K562 (cell line): ENCODE results near the gene ZNF438. TPM values are rescaled to one million over a fixed set of nuclear protein-coding genes. Genes with fewer than 3 reads are reported as not detected.

Source experiments
- ATAC-seq: fragments of 200-7000 bp; cut with Tn5 transposase; 3 replicates; pipeline ENCODE4 v1.9.1; 2020; ENCODE audit warnings: moderate library complexity
- BruUV-seq: library from RNA; stranded (reverse); fragments of 400-500 nt; replicated peaks from 2 replicates; lab custom pipeline; 2021; lab: Mats Ljungman, UMichigan
- CTCF ChIA-PET: fragments of 300-600 bp; formaldehyde crosslinking; extraction: SDS; loops from one replicate; lab custom pipeline; 2021; ENCODE audit warnings: low intra/inter-chr PET ratio; lab: Yijun Ruan, JAX
- POLR2A ChIA-PET: fragments of 300-600, 350-650 bp; sonication (Branson Sonifier 250); formaldehyde crosslinking; extraction: SDS; loops from one replicate; lab custom pipeline; 2021; ENCODE audit warnings: antibody characterized with exemption, inconsistent platforms; lab: Yijun Ruan, JAX
- DNase-seq, 4 experiments: peaks; one replicate each; pipeline versions ENCODE4 v3.0.0 to v3.0.0-alpha.2; 2011 to 2018; ENCODE audit warnings: low spot score in 3 of 4, mixed read lengths in 3 of 4; ENCODE audit errors: extremely low read depth in 1 of 4
- FAIRE-seq: peaks from 2 replicates; lab custom pipeline; 2011; peaks lifted over from hg19 to GRCh38; lab: Jason Lieb, UNC
- H2AFZ ChIP-seq: 2 replicates; pipeline ENCODE4 v1.6.0; 2011; ENCODE audit warnings: low read depth, low read length, control low read depth, inconsistent platforms
- H3K27ac ChIP-seq: fragments of 200-600 bp; 3 replicates; pipeline ENCODE4 v1.8.0; 2011; ENCODE audit warnings: low read depth, mild to moderate bottlenecking, control low read depth, inconsistent platforms, low read length, moderate library complexity, mixed read lengths; ENCODE audit errors: extremely low read depth
- H3K27me3 ChIP-seq, 2 experiments: fragments of 300-600 bp in 1 of 2; 2 replicates in 1 of 2; 3 replicates in 1 of 2; pipeline versions ENCODE4 v1.6.0 to v1.8.0; 2011; ENCODE audit warnings: inconsistent platforms in 2 of 2, low read length in 2 of 2, mild to moderate bottlenecking in 1 of 2, mixed read lengths in 1 of 2, moderate library complexity in 1 of 2; ENCODE audit not compliant: control insufficient read depth in 2 of 2, insufficient read depth in 2 of 2
- H3K36me3 ChIP-seq: fragments of 300-600 bp; 3 replicates; pipeline ENCODE4 v1.8.0; 2011; ENCODE audit warnings: mild to moderate bottlenecking, low read length, inconsistent platforms; ENCODE audit not compliant: control insufficient read depth, insufficient read depth
- H3K4me1 ChIP-seq, 2 experiments: fragments of 200-600 bp in 1 of 2; replicated peaks in 1 of 2; 2 replicates in 1 of 2; 3 replicates in 1 of 2; pipeline versions ENCODE4 v1.5.1 to v1.8.0; 2011; ENCODE audit warnings: inconsistent platforms in 2 of 2, low read length in 2 of 2, mild to moderate bottlenecking in 1 of 2, mixed read lengths in 1 of 2, moderate library complexity in 1 of 2; ENCODE audit not compliant: control insufficient read depth in 2 of 2, insufficient read depth in 2 of 2
- H3K4me2 ChIP-seq: 2 replicates; pipeline ENCODE4 v1.6.1; 2011; ENCODE audit warnings: low read length, control low read depth, inconsistent platforms, mixed read lengths; ENCODE audit not compliant: insufficient read depth
- H3K4me3 ChIP-seq: fragments of 200-600 bp; sonication (generic), shearing (Covaris generic); 2 replicates; pipeline ENCODE4 v1.5.1; 2016; ENCODE audit warnings: control low read depth, inconsistent platforms
- H3K79me2 ChIP-seq: fragments of 200-600 bp; 3 replicates; pipeline ENCODE4 v1.8.0; 2011; ENCODE audit warnings: low read length, inconsistent platforms; ENCODE audit not compliant: control insufficient read depth, insufficient read depth
- H3K9ac ChIP-seq, 2 experiments: 2 replicates each; pipeline versions ENCODE4 v1.6.0 to v1.6.1; 2011; ENCODE audit warnings: low read depth in 2 of 2, low read length in 2 of 2, control low read depth in 1 of 2, inconsistent platforms in 1 of 2, mild to moderate bottlenecking in 1 of 2, mixed read lengths in 1 of 2; ENCODE audit not compliant: insufficient read depth in 1 of 2
- H3K9me1 ChIP-seq: one replicate; pipeline ENCODE4 v1.6.0; 2011; ENCODE audit warnings: inconsistent platforms, mild to moderate bottlenecking, low read length, moderate library complexity; ENCODE audit not compliant: control insufficient read depth, insufficient read depth
- H3K9me3 ChIP-seq: replicated peaks from 2 replicates; pipeline ENCODE4 v1.5.1; 2011; ENCODE audit warnings: low read depth, low read length, inconsistent platforms; ENCODE audit not compliant: control insufficient read depth, insufficient read depth
- H4K20me1 ChIP-seq: replicated peaks from 2 replicates; pipeline ENCODE4 v1.6.1; 2011; ENCODE audit warnings: low read length, inconsistent platforms, mixed read lengths; ENCODE audit not compliant: control insufficient read depth, insufficient read depth
- ARHGAP35 ChIP-seq: fragments of 450-650 bp; IDR thresholded peaks from 2 replicates; pipeline ENCODE4 v1.6.1; 2018; ENCODE audit not compliant: partially characterized antibody
- C11orf30 ChIP-seq: fragments of 450-650 bp; IDR thresholded peaks from 2 replicates; pipeline ENCODE4 v1.6.1; 2016; ENCODE audit warnings: low read depth, mild to moderate bottlenecking
- EHMT2 ChIP-seq: fragments of 450-650 bp; IDR thresholded peaks from 2 replicates; pipeline ENCODE4 v1.6.1; 2018; ENCODE audit warnings: antibody characterized with exemption
- FOSL1 ChIP-seq: fragments of 200-800 bp; sonication (Bioruptor generic); conservative IDR thresholded peaks from 2 replicates; pipeline ENCODE4 v1.6.1; 2016; ENCODE audit warnings: missing genetic modification characterization, missing compliant biosample characterization
- GTF2F1 ChIP-seq: IDR thresholded peaks from 2 replicates; pipeline ENCODE4 v1.6.1; 2011; ENCODE audit warnings: low read depth, low read length, improper control_type of control experiment
- LCOR ChIP-seq: sonication (generic); formaldehyde crosslinking; IDR thresholded peaks from 2 replicates; pipeline ENCODE4 v1.8.0; 2022; ENCODE audit warnings: mild to moderate bottlenecking, missing genetic modification reagents
- MAFF ChIP-seq: IDR thresholded peaks from 2 replicates; pipeline ENCODE4 v1.6.1; 2012; ENCODE audit warnings: low read length, improper control_type of control experiment
- MAFG ChIP-seq: fragments of 450-650 bp; conservative IDR thresholded peaks from 2 replicates; pipeline ENCODE4 v1.6.1; 2016; ENCODE audit warnings: missing genetic modification characterization, missing compliant biosample characterization
- MAFK ChIP-seq: IDR thresholded peaks from 2 replicates; pipeline ENCODE4 v1.6.1; 2011; ENCODE audit warnings: low read length, improper control_type of control experiment
- MTA3 ChIP-seq: fragments of 450-650 bp; formaldehyde crosslinking; IDR thresholded peaks from 2 replicates; pipeline ENCODE4 v1.6.1; 2017; ENCODE audit warnings: mild to moderate bottlenecking, borderline replicate concordance
- PML ChIP-seq: IDR thresholded peaks from 2 replicates; pipeline ENCODE4 v1.6.1; 2012; ENCODE audit warnings: low read length, inconsistent platforms
- RAD51 ChIP-seq: fragments of 450-650 bp; IDR thresholded peaks from 2 replicates; pipeline ENCODE4 v1.7.1; 2016; ENCODE audit warnings: low read depth, mild to moderate bottlenecking, borderline replicate concordance
- ZC3H11A ChIP-seq: IDR thresholded peaks from 2 replicates; pipeline ENCODE4 v1.6.1; 2012; ENCODE audit warnings: low read depth, low read length, improper control_type of control experiment
- ZNF24 ChIP-seq: fragments of 450-650 bp; IDR thresholded peaks from 2 replicates; pipeline ENCODE4 v1.6.1; 2016
- ZNF274 ChIP-seq: IDR thresholded peaks from 2 replicates; pipeline ENCODE4 v1.6.1; 2011; ENCODE audit warnings: low read depth, mild to moderate bottlenecking, low read length, moderate library complexity, borderline replicate concordance
- ZNF316 ChIP-seq: fragments of 450-650 bp; IDR thresholded peaks from 2 replicates; pipeline ENCODE4 v1.6.1; 2016
- ZNF436 ChIP-seq: fragments of 250-450, 450-650 bp; sonication (Bioruptor Pico); formaldehyde crosslinking; IDR thresholded peaks from 2 replicates; pipeline ENCODE4 v1.7.0; 2020; ENCODE audit warnings: mild to moderate bottlenecking
- WGBS: fragments of 100-300 bp; shearing (Covaris generic); methylation state at CpG from one replicate; pipeline ENCODE4 v1.1.6; 2016; ENCODE audit warnings: low coverage, mixed read lengths; ENCODE audit not compliant: insufficient coverage; ENCODE audit errors: missing lambda C conversion rate; 5-methylcytosine and 5-hydroxymethylcytosine counted together
- in situ Hi-C: fragments of 300-500 bp; cut with MboI; formaldehyde crosslinking; loops from 4 replicates; pipeline ENCODE4 v1.15.0; 2018; ENCODE audit warnings: inconsistent platforms, mixed read lengths
- intact Hi-C: fragments of 100-400 bp; cut with micrococcal nuclease; formaldehyde crosslinking; loops from 2 replicates; pipeline ENCODE4 v1.14.2; 2022
- polyA plus RNA-seq, 8 experiments: library from polyadenylated mRNA; depleted of rRNA in 4 of 8; stranded (reverse) in 5 of 8; unstranded in 3 of 8; fragments of >200 nt; fragmentation: Nextera tagmentation in 2 of 8; fragmentation: Illumina TruSeq in 1 of 8; extraction: Ambion mirVana in 2 of 8; extraction: Trizol in 1 of 8; gene quantifications; 2 replicates each; pipeline versions ENCODE4 v1.2.1 to v1.2.3, GENCODE V29; 2011 to 2014; ENCODE audit warnings: inconsistent platforms in 1 of 8, missing spikeins in 1 of 8
- total RNA-seq, 7 experiments: library from RNA; depleted of rRNA in 6 of 7; stranded (reverse); fragments of >200 nt in 6 of 7; fragmentation: Illumina TruSeq in 2 of 7; extraction: Trizol in 2 of 7; gene quantifications; 2 replicates each; pipeline versions ENCODE4 v1.2.1 to v1.2.3, GENCODE V29; 2011 to 2021; ENCODE audit warnings: low replicate concordance in 1 of 7
- TF ChIP-seq, protein P1 (sequence below): IDR thresholded peaks from 2 replicates; pipeline ENCODE4 v1.6.1; 2011; ENCODE audit not compliant: insufficient read length; ENCODE audit errors: extremely low read depth

The ZNF438 gene
- total and polyA plus RNA-seq, 9 of the 15 experiments (the other 6 are each of a cell fraction or from before 2014, with no cell fraction given), result 0.45 to 1.5 (median 0.91) TPM

DNA sequence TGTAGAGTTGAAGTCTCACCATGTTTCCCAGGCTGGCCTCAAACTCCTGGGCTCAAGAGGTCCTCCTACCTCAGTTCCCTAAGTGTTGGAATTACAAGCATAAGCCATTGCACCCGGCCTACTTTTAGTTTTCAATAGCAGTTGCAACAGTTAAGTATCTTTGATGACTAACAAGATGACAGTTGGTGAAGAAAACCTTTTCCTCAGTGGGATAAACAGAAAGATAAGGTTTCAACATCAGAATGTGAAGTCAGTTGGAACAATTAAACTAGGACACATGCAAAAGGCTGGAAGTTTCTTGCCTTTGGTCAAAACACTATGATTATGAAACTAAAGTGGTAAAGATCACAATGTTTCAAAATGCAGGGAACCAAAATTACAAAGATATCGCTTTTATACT is 169.2 kb downstream of the ZNF438 start:
- FAIRE-seq, result no peak

DNA sequence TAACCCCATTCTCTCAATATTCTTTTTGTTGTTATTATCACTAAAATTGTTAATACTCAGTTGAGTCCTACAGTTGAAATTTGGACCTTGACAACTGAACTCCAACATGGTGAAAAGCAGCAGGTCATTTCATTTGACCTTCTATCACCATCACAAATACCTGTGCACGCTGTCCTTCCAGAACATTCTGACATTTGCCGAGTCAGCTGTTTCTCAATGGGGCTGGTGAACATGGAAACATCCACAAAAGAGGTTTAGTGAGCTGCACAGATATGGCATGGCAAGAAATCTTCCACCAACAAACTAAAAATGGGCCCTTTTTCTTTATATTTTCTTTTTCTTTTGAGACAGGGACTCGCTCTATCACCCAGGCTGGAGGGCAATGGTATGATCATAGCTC is 169.7 kb downstream of the ZNF438 start:
- peaks cover 8 to 13% of the 10 kb centered on the region in 2 experiments; a peak in 2 of 5 replicates for H3K27me3 ChIP-seq
- intact Hi-C loops, result no loop called here
- H3K27ac ChIP-seq, result no peak overlapping the region
- BruUV-seq, result no TSS peak
- H2AFZ ChIP-seq, result no peak overlapping the region
- no peak for FAIRE-seq
- DNase-seq, result no peak
- ChIA-PET POLR2A (no interaction called here), CTCF (no interaction called here)
- H3K36me3 ChIP-seq, result no peaks in the 10 kb centered on the region
- in situ Hi-C loops, result no loop called here
- no peaks in the 10 kb centered on the region for H3K4me1 ChIP-seq
- no peak overlapping the region for H3K4me2 ChIP-seq
- ATAC-seq, result no peak
- WGBS, result 0% methylated on average over 3 of the region's 3 CpGs
- H3K9me3 ChIP-seq, result no peaks in the 10 kb centered on the region
- H3K9ac ChIP-seq, result no peak overlapping the region
- H4K20me1 ChIP-seq, result no peaks in the 10 kb centered on the region
- no peak overlapping the region for H3K4me3 ChIP-seq
- no peaks in the 10 kb centered on the region for H3K79me2 ChIP-seq
- no peaks in the 10 kb centered on the region for H3K9me1 ChIP-seq
- TF ChIP-seq MAFG (tag), result peak; percentile 88
- peak; percentile 81 for TF ChIP-seq C11orf30
- no peak for TF ChIP-seq RAD51
- TF ChIP-seq, protein P1, sequence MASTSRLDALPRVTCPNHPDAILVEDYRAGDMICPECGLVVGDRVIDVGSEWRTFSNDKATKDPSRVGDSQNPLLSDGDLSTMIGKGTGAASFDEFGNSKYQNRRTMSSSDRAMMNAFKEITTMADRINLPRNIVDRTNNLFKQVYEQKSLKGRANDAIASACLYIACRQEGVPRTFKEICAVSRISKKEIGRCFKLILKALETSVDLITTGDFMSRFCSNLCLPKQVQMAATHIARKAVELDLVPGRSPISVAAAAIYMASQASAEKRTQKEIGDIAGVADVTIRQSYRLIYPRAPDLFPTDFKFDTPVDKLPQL, result no peak
- peak; percentile 93 for TF ChIP-seq MAFK
- no peak for TF ChIP-seq LCOR (CRISPR knock-in tag)
- TF ChIP-seq ZNF274, result no peak
- no peak for TF ChIP-seq ARHGAP35
- no peak for TF ChIP-seq ZC3H11A
- no peak for TF ChIP-seq ZNF24
- TF ChIP-seq GTF2F1, result no peak
- TF ChIP-seq ZNF436 (CRISPR knock-in tag), result no peak
- peak; percentile 91 for TF ChIP-seq MAFF
- TF ChIP-seq ZNF316, result peak; percentile 90
- no peak for TF ChIP-seq EHMT2
- TF ChIP-seq PML, result no peak

More for the DNA sequence above, 169.2 kb downstream of the ZNF438 start:
- Histone ChIP-seq H3K9me3 (no peaks in the 10 kb centered on the region), H3K9ac (no peak overlapping the region), H3K27me3 (peaks cover 8 to 13% of the 10 kb centered on the region in 2 experiments; a peak in 2 of 5 replicates), H2AFZ (no peak overlapping the region), H3K9me1 (no peaks in the 10 kb centered on the region), H3K79me2 (no peaks in the 10 kb centered on the region), H4K20me1 (no peaks in the 10 kb centered on the region), H3K4me3 (no peak overlapping the region), H3K4me1 (no peaks in the 10 kb centered on the region), H3K27ac (no peak overlapping the region), H3K36me3 (no peaks in the 10 kb centered on the region), H3K4me2 (no peak overlapping the region)
- TF ChIP-seq FOSL1 (tag) (0 out of 2 replicates have a peak, but pooled peaks have one; percentile 38), MTA3 (no peak)
- intact Hi-C loops, result no loop called here
- ATAC-seq (no peak), DNase-seq (no peak)
- ChIA-PET CTCF (no interaction called here), POLR2A (no interaction called here)
- in situ Hi-C loops, result no loop called here
- 5% methylated on average over 2 of the region's 2 CpGs for WGBS
- BruUV-seq, result no TSS peak
